SU-DHL-6 (cell line): ENCODE data around the gene ETV6.

Experiments used
- H2AFZ ChIP-seq: fragments of 200-600 bp; sonication (generic); 2 replicates; pipeline ENCODE4 v1.6.1; 2014; ENCODE audit warnings: low read depth, mild to moderate bottlenecking, moderate library complexity, mixed read lengths, antibody characterized with exemption, low read length; ENCODE audit not compliant: severe bottlenecking
- H3F3A ChIP-seq: fragments of 200-600 bp; shearing (Covaris generic); 2 replicates; pipeline ENCODE4 v1.6.0; 2016; ENCODE audit warnings: antibody characterized with exemption, mild to moderate bottlenecking; ENCODE audit not compliant: insufficient read depth
- H3K27ac ChIP-seq: fragments of 200-600 bp; sonication (generic); 2 replicates; pipeline ENCODE4 v1.5.1; 2016; ENCODE audit warnings: low read depth, mild to moderate bottlenecking, low read length, moderate library complexity, mixed read lengths
- H3K27me3 ChIP-seq: fragments of 200-600 bp; sonication (generic), shearing (Covaris generic); 2 replicates; pipeline ENCODE4 v1.6.0; 2014; ENCODE audit warnings: mild to moderate bottlenecking, low read length
- H3K36me3 ChIP-seq: fragments of 200-600 bp; sonication (generic); 2 replicates; pipeline ENCODE4 v1.6.1; 2014; ENCODE audit warnings: mild to moderate bottlenecking, low read length, mixed read lengths
- H3K4me2 ChIP-seq: fragments of 300-600, 200-600 bp; shearing (Covaris generic), sonication (generic); 2 replicates; pipeline ENCODE4 v1.6.0; 2014; ENCODE audit warnings: low read length, low read depth, mild to moderate bottlenecking; ENCODE audit not compliant: poor library complexity, severe bottlenecking
- H3K4me3 ChIP-seq: fragments of 200-600 bp; sonication (generic); 2 replicates; pipeline ENCODE4 v1.5.1; 2014; ENCODE audit warnings: antibody characterized with exemption, low read length, mild to moderate bottlenecking, mixed read lengths; ENCODE audit not compliant: insufficient read depth, poor library complexity, severe bottlenecking
- H3K79me2 ChIP-seq: fragments of 200-600 bp; sonication (generic); 2 replicates; pipeline ENCODE4 v1.6.1; 2014; ENCODE audit warnings: mild to moderate bottlenecking, low read length, moderate library complexity; ENCODE audit not compliant: insufficient read depth
- H3K9ac ChIP-seq: fragments of 200-600 bp; sonication (generic); 2 replicates; pipeline ENCODE4 v1.7.0; 2014; ENCODE audit warnings: mild to moderate bottlenecking, low read length
- H3K9me2 ChIP-seq: fragments of 200-600 bp; sonication (generic); replicated peaks from 2 replicates; pipeline ENCODE4 v1.6.1; 2014; ENCODE audit warnings: low read length; ENCODE audit not compliant: insufficient read depth
- H3K9me3 ChIP-seq: fragments of 200-600 bp; sonication (generic); 2 replicates; pipeline ENCODE4 v1.6.1; 2014; ENCODE audit warnings: low read length, mixed read lengths; ENCODE audit not compliant: insufficient read depth
- H4K20me1 ChIP-seq: fragments of 200-600 bp; sonication (generic); 2 replicates; pipeline ENCODE4 v1.6.1; 2014; ENCODE audit warnings: low read depth, mild to moderate bottlenecking, antibody characterized with exemption, low read length, moderate library complexity, mixed read lengths
- EZH2phosphoT487 ChIP-seq: fragments of 200-600 bp; sonication (generic), shearing (Covaris generic); conservative IDR thresholded peaks from 2 replicates; pipeline ENCODE4 v1.6.1; 2018; ENCODE audit warnings: mild to moderate bottlenecking, antibody characterized with exemption, low read length, moderate library complexity, mixed read lengths
- TF ChIP-seq, protein P1 (sequence below): fragments of 200-600 bp; sonication (generic); IDR thresholded peaks from one replicate; pipeline ENCODE4 v1.5.1; 2017; ENCODE audit warnings: antibody characterized with exemption, mild to moderate bottlenecking, low read length, moderate library complexity; ENCODE audit not compliant: insufficient read depth, poor library complexity, severe bottlenecking

The ETV6 gene

DNA sequence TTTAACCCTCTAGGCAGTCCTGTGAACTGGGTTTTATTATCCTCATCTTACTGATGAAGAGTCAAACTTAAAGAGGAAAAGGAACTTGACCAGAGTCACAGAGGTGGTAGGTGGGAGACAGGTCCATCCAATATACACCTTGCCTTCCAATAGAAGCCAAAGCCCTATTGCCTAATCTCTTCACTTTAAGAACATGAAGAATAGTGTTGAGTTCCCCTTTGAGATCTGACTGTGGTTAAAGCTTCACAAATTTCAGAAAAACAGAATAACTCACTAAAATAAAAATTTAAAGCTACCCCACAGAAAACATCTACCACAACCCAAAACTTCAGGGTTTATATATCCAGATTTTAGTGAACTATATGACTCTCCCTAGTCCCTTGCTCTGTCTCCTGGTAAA, 115.4 kb downstream of the ETV6 start:
- H3K9ac ChIP-seq = no peak overlapping the region
- H3K27ac ChIP-seq = peak overlapping the region; percentile 32; the same call in 1 of the 2 replicates
- no peaks in the 10 kb centered on the region for H3K9me2 ChIP-seq
- H4K20me1 ChIP-seq = no peaks in the 10 kb centered on the region
- no peaks in the 10 kb centered on the region for H3F3A ChIP-seq
- TF ChIP-seq, protein P1, sequence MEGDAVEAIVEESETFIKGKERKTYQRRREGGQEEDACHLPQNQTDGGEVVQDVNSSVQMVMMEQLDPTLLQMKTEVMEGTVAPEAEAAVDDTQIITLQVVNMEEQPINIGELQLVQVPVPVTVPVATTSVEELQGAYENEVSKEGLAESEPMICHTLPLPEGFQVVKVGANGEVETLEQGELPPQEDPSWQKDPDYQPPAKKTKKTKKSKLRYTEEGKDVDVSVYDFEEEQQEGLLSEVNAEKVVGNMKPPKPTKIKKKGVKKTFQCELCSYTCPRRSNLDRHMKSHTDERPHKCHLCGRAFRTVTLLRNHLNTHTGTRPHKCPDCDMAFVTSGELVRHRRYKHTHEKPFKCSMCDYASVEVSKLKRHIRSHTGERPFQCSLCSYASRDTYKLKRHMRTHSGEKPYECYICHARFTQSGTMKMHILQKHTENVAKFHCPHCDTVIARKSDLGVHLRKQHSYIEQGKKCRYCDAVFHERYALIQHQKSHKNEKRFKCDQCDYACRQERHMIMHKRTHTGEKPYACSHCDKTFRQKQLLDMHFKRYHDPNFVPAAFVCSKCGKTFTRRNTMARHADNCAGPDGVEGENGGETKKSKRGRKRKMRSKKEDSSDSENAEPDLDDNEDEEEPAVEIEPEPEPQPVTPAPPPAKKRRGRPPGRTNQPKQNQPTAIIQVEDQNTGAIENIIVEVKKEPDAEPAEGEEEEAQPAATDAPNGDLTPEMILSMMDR = no peak
- no peak for TF ChIP-seq EZH2phosphoT487
- no peak overlapping the region for H3K4me3 ChIP-seq
- H3K79me2 ChIP-seq = no peaks in the 10 kb centered on the region
- H3K36me3 ChIP-seq = no peaks in the 10 kb centered on the region
- H3K9me3 ChIP-seq = no peaks in the 10 kb centered on the region
- H3K4me2 ChIP-seq = no peak overlapping the region
- H3K27me3 ChIP-seq = no peaks in the 10 kb centered on the region
- H2AFZ ChIP-seq = no peak overlapping the region

DNA sequence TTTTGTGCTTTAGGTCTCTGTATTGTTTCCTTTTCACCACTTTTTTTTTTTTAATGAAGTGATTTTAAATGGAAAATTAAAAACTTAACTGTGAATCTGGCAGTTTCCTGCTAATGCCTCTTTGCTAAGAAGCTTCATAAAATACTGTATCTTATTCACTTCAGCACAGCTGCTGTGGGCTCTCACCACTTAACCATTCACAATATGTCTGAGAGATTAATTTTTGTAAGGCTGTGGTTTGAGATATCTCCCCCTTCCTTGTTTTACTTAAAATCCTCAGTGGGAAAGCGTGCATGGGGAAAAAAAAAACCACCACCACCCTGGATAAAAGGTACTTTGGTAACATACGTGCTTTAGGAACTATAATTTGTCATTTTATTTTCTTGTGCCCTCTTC, 115.9 kb downstream of the ETV6 start:
- H3F3A ChIP-seq = no peaks in the 10 kb centered on the region
- peak overlapping the region; percentile 10 for H3K4me2 ChIP-seq

DNA sequence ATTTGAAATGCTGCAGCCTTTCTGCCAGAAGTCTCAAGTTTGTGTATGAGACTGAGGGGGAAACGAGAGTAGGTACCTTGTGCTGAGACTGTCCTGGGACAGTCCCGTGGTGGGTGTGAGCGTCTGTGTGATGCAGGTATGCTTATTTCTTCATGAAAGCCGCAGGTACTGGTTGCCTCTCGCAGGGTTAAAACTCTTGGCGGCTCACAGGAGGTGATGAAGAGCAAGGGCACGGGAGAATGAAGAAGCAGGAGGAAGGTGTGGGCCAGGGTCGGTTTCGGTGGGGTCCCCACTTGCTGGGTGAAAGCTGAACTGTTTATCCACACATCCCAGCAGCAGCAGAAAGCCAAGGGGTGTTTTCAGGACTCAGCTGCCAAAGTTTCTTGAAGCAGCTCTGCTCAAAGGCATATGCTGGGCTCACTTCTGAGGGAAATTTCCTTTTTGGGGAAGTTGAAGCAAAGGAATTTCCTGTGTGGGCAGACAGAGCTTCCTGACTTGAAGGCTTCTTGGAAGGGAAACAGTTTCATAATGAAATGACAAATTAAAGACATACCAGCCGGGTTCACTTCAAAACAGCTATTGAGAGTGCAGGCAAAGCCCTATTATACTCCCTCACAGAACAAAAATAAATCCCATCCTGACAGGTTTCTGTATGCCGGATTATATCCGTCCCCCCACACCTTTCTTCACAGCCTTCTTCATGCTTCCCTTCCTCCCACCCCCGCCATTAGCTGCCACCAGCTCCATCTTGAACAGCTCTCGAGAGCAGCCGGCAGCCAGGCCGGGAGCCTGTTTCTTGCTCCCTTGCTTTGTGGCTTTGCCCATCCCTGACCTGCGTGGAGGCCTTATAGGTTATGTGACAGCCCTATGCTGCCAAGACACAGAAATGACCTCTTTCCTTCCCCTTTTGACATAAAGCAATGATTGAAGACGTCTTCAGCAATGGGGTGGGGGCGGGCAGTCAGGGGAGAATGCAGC, 116.6 kb downstream of the ETV6 start:
- Histone ChIP-seq H3K4me2 (peak overlapping the region; percentile 10), H3K9me2 (no peaks in the 10 kb centered on the region), H3F3A (no peaks in the 10 kb centered on the region), H3K9me3 (no peaks in the 10 kb centered on the region), H3K36me3 (no peaks in the 10 kb centered on the region), H3K79me2 (no peaks in the 10 kb centered on the region), H4K20me1 (no peaks in the 10 kb centered on the region), H2AFZ (no peak overlapping the region), H3K27ac (0 out of 2 replicates have a peak overlapping the region, but pooled peaks have one; percentile 32), H3K27me3 (no peaks in the 10 kb centered on the region), H3K9ac (no peak overlapping the region), H3K4me3 (no peak overlapping the region)
- TF ChIP-seq EZH2phosphoT487 = no peak
- TF ChIP-seq, protein P1 = no peak

More for the DNA sequence above, 115.9 kb downstream of the ETV6 start:
- no peaks in the 10 kb centered on the region for H3K36me3 ChIP-seq
- H3K4me3 ChIP-seq = no peak overlapping the region
- peak overlapping the region; percentile 32 for H3K27ac ChIP-seq
- H3K27me3 ChIP-seq = no peaks in the 10 kb centered on the region
- H4K20me1 ChIP-seq = no peaks in the 10 kb centered on the region
- H3K9me2 ChIP-seq = no peaks in the 10 kb centered on the region
- H3K79me2 ChIP-seq = no peaks in the 10 kb centered on the region
- H3K9ac ChIP-seq = no peak overlapping the region
- H3K9me3 ChIP-seq = no peaks in the 10 kb centered on the region
- TF ChIP-seq, protein P1 = no peak
- no peak for TF ChIP-seq EZH2phosphoT487
- H2AFZ ChIP-seq = no peak overlapping the region
